Activated CD4-positive, CD25-positive, alpha-beta regulatory T cell treated with anti-CD3 and anti-CD28 coated beads, Interleukin-2, amount 50 U/mL, for 16 hours (primary cell): ENCODE data around the gene MICALL2.

Experiments
- DNase-seq: peaks from one replicate; pipeline ENCODE4 v3.0.0-alpha.2; 2020; ENCODE audit warnings: low read depth, low spot score

Gene MICALL2

GRCh38 chr7:1418505-1419309 is 40.6 kb downstream of the MICALL2 start:
- DNase-seq = no peak

DNA sequence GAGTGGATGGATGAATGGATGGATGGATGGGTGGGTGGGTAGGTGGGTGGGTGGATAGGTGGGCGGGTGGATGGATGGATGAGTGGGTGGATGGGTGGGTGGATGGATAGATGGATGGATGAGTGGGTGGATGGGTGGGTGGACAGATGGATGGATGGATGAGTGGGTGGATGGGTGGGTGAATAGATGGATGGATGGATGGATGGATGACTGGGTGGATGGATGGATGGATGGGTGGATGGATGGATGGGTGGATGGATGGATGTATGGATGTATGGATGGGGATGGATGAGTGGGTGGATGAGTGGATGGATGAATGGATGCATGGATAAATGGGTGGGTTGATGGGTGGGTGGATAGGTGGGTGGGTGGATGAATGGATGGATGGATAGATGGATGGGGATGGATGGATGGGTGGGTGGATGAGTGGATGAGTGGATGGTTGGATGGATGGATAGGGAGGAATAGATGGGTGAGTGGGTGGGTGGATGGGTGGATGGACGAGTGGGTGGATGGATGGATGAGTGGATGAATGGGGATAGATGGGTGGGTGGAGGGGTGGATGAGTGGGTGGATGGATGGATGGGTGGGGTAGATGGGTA is 43.8 kb downstream of the MICALL2 start:
- DNase-seq = no peak

DNA sequence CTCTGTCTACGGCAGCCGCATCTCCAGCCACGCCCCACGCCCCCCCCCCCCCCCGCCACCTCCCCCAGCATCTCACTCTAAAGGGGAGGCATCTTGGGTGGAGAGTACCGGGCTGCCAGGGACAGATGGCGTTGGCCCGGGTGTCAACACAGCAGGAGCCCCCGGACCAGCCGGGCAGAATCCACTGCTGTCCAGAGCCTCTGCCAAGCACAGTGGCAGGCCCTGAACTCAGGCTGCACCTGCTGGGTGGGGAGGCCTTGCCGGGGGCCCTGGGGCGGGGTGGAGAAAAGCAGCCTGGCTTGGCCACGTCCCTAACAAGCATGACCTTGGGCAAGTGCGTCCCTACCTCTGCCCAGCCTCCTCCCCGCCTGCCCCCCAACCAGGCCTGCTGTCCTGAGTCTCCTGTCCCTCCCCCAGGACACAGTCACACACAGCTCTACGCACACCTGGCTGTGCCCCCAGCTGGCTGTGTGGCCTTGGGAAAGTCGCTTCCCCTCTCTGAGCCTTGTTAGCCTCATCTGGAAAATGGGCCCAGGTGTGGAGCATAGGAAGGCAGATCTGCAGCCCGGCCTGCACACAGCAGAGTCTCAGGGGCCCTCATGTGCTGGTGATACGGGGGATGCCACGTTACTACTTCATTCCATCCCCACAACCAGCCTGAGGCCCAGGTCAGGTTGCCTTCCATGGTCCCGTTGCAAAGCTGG is 45.2 kb downstream of the MICALL2 start:
- DNase-seq = no peak

DNA sequence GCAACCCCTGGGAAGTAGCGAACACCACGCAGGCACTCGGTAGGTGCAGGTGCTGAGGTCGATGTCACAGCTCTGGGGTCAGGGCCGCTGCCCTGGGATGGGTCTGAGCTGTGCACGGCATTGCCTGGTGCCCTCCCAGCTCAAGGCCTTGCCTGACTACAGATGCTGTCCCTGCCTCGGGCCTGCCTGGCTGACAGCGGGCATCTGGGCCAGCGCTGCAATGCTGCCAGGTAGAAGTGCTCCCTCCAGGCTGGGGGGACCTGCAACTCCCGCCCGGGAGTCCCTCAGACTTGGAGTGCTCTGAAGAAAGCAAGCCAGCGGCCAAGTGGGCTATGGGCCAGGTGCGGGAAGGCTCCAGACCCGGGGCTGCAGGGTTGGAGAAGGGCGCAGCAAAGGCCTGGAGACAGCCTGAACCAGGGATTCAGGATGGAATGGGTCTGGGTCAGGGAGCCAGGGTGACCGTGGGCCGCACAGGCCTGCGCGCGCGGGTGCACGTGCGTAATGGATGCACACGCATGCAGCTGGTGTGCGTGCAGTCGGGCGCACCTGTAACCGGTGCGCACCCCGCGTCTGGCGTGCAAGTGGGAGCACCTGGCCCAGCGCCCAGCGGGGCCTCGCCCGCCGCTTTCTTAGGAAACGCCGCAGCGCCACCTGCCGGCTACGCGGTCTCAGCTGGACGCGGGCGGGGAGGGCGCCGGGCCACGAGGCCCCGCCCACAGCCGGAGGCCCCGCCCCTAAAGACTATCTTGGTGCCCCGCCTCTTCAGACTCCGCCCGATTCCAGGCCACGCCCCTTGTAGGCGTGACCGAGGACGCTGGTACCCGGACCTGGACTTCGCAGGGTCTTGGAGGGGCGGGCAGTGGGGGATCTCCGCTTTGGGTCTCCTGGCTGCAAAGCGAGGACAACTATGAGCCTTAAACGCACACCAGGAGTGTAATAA is 46.7 kb downstream of the MICALL2 start:
- DNase-seq = peak; percentile 77

GRCh38 chr7:1411414-1411813 is 47.9 kb downstream of the MICALL2 start:
- DNase-seq = no peak

GRCh38 chr7:1410992-1411391 is 48.3 kb downstream of the MICALL2 start:
- no peak for DNase-seq

DNA sequence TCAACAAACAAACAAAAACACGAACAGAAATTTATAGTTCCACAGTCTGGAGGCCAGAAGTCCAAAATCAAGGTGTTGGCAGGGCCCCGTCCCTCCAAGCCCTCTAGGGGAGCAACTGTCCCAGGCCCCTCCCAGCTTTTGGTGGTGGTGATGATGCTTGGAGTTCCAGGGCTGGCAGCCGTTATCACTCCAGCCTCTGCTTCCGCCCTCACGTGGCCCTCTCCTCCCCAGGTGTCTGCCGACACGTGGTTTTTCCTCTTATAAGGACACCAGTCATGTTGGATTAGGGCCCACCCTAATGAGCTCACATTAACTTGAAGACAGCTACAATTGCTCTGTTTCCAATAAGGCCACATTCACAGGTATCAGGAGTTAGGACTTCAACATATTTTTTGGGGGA is 49.7 kb downstream of the MICALL2 start:
- DNase-seq = no peak

- no peak for DNase-seq
Observed at GRCh38 chr7:1408466-1408865, 50.8 kb downstream of the MICALL2 start.

DNA sequence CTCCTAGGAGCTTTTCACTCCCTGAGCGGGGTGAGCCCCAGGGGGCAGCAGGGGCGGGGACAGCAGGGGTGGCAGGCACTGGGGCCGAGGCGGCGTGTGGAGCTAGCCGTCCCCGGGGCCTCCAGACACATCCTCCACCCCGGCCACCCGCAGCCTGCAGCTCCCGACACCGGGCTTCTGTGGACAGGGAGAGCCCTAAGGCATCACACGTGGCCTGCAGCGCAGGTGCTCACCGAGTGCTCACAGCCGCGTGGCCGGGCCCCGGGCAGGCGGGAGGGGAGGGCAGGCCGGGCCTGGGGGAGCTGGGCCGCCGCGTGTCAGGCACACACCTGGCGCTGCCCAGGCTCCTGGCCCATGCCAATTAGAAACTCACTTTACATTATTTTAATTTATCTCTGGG is 51.4 kb downstream of the MICALL2 start:
- no peak for DNase-seq

DNA sequence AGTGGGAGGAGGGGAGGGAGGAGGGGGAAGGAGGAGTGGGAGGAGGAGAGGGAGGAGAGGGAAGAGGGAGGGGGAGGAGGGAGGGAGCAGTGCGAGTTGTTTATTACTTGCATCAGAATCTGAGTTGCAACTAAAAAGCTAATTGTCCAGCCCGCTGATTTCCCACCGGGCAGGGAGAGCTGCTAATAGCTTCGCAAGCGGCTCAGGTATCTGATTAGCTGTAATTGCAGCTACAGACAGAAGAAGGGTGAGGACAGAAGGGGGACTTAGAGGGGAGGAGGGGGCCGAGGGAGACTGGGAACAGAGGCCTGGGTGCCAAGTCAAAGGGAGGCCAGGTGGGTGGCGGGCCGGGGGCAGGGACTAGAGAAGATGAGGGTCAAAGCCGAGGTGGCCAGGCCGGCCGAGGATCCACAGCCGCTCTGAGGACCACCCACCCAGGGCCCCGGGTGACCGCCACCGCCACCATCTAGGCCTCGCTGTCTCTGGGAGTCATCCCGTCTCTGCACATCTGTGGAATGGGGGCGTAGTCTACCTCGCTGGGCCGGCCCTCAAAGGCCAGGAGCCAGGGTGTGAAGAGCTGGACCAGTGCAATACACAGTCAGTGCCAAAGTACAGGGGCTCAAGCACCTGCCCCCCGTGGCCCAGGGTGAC is 54.2 kb downstream of the MICALL2 start:
- DNase-seq = no peak

DNA sequence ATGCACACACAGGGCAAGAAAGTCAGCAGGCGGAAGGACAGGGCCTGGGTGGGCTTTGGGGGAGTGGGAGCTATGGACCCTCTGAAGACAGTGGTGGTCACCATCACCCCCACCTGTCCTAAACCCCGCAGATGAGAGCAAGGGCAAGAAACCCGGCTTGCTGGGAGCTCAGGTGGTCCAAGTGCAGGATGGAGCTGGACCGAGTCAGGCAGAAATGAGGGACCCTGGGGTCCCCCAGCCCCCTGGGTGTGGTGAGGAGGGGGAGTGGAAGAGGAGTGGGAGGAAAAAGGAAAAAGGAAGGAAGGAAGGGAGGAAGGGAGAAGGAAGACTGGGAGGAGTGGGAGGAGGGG is 54.8 kb downstream of the MICALL2 start:
- no peak for DNase-seq

- no peak for DNase-seq
Observed at GRCh38 chr7:1403638-1404459, 55.4 kb downstream of the MICALL2 start.

DNA sequence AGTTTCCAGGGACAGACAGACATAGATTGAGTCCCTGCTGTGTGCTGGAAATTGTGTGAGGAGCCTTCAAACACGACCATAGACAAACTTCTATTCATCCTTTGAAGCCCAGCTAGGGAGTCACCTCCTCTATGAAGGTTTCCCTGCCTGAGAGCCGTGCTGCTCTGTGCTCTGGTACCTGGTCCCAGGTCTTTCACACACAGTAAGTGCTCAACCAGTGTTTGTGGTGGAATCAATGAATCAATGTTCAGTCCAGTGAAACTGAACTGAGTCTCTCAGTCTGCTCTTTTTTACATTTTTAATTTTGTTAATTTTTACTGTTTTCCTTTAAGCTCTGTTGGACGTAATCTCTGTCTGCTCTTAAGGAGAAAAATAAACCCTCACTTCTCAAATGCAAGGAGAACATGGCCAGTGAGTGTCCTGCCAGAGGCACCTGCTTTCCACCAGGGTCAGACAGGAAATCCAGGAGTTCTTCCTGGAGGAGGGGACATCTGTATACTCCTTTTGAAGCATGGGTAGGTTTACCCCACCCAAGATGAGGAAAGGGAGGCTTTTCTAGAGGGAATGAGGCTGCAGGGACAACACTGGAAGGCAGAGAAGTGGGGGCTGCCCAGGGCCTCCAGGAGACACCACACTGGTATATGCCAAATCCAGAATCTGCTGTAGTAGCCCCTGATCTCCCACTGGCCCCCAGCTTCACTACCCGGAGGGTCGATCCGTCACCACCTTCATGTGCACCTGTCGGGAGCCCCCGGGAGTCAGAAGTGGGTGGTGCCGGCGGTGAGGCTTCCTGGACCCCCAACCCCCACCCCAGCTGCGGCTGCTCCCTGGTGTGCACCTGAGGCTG is 56.3 kb downstream of the MICALL2 start:
- no peak for DNase-seq

GRCh38 chr7:1402110-1402790 is 57.0 kb downstream of the MICALL2 start:
- no peak for DNase-seq

- DNase-seq = no peak
Observed at GRCh38 chr7:1401011-1401410, 58.3 kb downstream of the MICALL2 start.

- no peak for DNase-seq
Observed at GRCh38 chr7:1400371-1400770, 58.9 kb downstream of the MICALL2 start.

- DNase-seq = no peak
Observed at GRCh38 chr7:1397491-1398327, 61.6 kb downstream of the MICALL2 start.

DNA sequence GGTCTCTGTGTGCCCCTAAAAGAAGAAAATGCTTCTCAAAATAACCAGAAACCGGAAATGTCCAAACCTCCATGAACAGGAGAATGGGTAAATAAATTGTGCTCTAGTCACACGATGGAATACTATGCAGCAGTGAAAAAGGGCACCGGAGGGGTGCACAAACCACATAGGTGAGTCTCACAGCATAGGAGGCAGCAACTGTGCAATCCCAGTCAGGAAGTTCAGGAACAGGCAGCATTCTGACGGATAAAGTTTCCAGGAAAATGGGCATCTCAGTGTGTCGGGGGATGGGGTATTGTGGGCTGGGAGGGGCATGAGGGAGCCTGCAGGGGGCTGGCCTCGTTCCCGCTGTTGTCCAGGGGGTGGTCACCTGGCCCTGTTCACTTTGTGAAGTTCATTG is 63.1 kb downstream of the MICALL2 start:
- DNase-seq = no peak
